Measurements from ENCODE around the gene SEMA3B. TPM values are rescaled to one million over a fixed set of nuclear protein-coding genes. Genes with fewer than 3 reads are reported as not detected.

Gene SEMA3B
- total and polyA plus RNA-seq, 9 of the 15 experiments (the other 6 are each of a cell fraction or from before 2014, with no cell fraction given) = 0.03 to 1.8 (median 0.55) TPM; not detected in 1

- TF ChIP-seq RB1 (IDR thresholded peaks at IDR 0.05; ENCODE audit: low read depth) (peak; percentile 69), CUX1 (CRISPR knock-in tag; IDR thresholded peaks at IDR 0.05) (peak; percentile 64; the same call in 1 of the 2 replicates), ARID4B (CRISPR knock-in tag; IDR thresholded peaks at IDR 0.05) (peak; percentile 93), STAT5B (CRISPR knock-in tag; IDR thresholded peaks at IDR 0.05) (no peak), ZNF584 (CRISPR knock-in tag; IDR thresholded peaks at IDR 0.05; ENCODE audit: low read depth) (peak; percentile 95), CCNT2 (IDR thresholded peaks at IDR 0.05; ENCODE audit: borderline replicate concordance, extremely low read depth, insufficient read length, low read depth, low read length) (peak; percentile 57), ZNF561 (CRISPR knock-in tag; conservative IDR thresholded peaks at IDR 0.05) (no peak), ZKSCAN8 (CRISPR knock-in tag; IDR thresholded peaks at IDR 0.05) (0 out of 2 replicates have a peak, but pooled peaks have one; percentile 34), MBD2 (IDR thresholded peaks at IDR 0.05; ENCODE audit: borderline replicate concordance, low read depth) (peak; percentile 99), HMG20B (CRISPR knock-in tag; IDR thresholded peaks at IDR 0.05) (no peak), TAL1 (IDR thresholded peaks at IDR 0.05) (no peak), FOS (IDR thresholded peaks at IDR 0.05; ENCODE audit: extremely low read depth, insufficient read length) (no peak), ZNF57 (CRISPR knock-in tag; IDR thresholded peaks at IDR 0.05) (no peak)
Observed at GRCh38 chr3:50292159-50293078, 23.5 kb downstream of the SEMA3B start, which contains the start of gene IFRD2 (continued).
